ENCODE measurements around the gene DNAJC13. TPM values are rescaled to one million over a fixed set of nuclear protein-coding genes. Genes with fewer than 3 reads are reported as not detected.

DNAJC13 gene
- total RNA-seq, 1 donor from 2014 or later, result 45.0 TPM

GRCh38 chr3:132399054-132399929 is 18.0 kb upstream of the DNAJC13 start:
- peaks cover under 1% of the 10 kb centered on the region for H3K4me1 ChIP-seq
- H3K4me3 ChIP-seq, result no peak overlapping the region
- TF ChIP-seq CTCF (IDR thresholded peaks at IDR 0.05), result peak; percentile 75
- no peaks in the 10 kb centered on the region for H3K9me3 ChIP-seq
- intact Hi-C loops (cut with DNase I), result no loop called here
- H3K36me3 ChIP-seq, result no peaks in the 10 kb centered on the region
- ATAC-seq, result peak; percentile 64 to 77
- DNase-seq, result no peak
- no peaks in the 10 kb centered on the region for H3K27me3 ChIP-seq (ENCODE audit: low read depth)
- no peak overlapping the region for H3K27ac ChIP-seq

DNA sequence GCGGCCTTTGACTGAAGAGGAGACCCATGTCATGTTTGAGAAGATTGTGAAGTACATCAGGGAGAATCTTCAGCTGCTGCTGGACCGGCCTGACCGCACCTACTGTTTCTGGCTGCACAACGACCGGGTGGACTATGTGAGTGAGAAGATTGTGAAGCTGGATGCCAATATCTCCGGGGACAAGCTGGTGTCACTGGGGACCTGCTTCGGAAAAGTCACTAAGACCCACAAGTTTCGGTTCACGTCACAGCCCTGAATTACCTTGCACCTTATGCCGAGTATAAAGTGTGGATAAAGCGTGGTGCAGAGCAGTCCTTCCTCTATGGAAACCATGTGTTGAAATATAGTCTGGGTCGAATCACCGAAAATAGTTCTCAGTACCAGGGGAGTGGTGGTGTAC is 16.0 kb upstream of the DNAJC13 start:
- Histone ChIP-seq H3K9me3 (no peaks in the 10 kb centered on the region), H3K27me3 (ENCODE audit: low read depth) (no peaks in the 10 kb centered on the region), H3K36me3 (no peaks in the 10 kb centered on the region), H3K27ac (no peak overlapping the region), H3K4me3 (no peak overlapping the region), H3K4me1 (peaks cover 19% of the 10 kb centered on the region)
- no peak for ATAC-seq
- TF ChIP-seq CTCF (IDR thresholded peaks at IDR 0.05), result no peak
- no peak for DNase-seq
- intact Hi-C loops (cut with DNase I), result no loop called here

DNA sequence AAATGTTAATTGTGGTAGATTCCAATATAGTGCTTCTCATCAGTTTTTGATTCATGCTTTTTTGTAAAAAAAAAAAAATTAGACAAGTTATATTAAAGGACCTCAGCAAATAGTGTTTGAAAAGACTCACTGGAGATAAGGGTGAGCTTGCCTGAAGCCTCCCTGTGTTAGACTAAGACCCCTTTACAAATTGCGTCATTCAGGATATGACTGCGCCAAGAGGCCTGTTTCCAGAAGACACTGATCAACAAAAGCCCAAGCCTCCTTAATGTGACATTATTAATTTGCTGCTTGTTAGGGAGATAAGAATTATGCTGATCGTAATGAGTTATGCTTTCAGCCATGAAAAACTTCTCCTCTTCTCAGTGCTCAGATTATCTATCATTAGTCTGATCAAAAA is 13.0 kb upstream of the DNAJC13 start:
- no peak overlapping the region for H3K27ac ChIP-seq
- TF ChIP-seq CTCF (IDR thresholded peaks at IDR 0.05), result no peak
- H3K4me3 ChIP-seq, result no peak overlapping the region
- DNase-seq, result no peak
- no peaks in the 10 kb centered on the region for H3K27me3 ChIP-seq (ENCODE audit: low read depth)
- H3K9me3 ChIP-seq, result no peaks in the 10 kb centered on the region
- no peak for ATAC-seq
- no peaks in the 10 kb centered on the region for H3K36me3 ChIP-seq
- H3K4me1 ChIP-seq, result peaks cover 19% of the 10 kb centered on the region
- intact Hi-C loops (cut with DNase I), result no loop called here

DNA sequence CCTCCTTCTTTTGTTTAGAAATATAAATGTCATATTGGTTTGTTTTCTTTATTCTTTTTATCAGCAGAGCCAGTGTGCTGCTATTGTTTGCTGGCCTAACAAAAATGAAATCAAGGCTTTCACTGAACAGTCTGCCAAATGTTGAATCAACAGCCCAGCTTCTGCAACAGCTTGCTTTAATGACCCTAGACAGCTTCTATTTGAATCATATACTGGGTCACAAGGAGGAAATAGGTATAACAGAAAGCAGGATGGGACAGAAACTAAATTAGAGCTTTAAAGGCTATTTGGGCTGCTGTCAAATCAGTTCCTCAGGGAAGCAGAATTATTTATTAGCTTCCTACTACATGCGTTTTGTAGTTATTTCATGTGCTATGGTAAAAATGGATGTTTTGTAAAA is 12.1 kb upstream of the DNAJC13 start:
- DNase-seq (no peak), ATAC-seq (peak in 1 of 2 donors; percentile 79)
- no peaks in the 10 kb centered on the region for H3K9me3 ChIP-seq
- no peaks in the 10 kb centered on the region for H3K27me3 ChIP-seq (ENCODE audit: low read depth)
- intact Hi-C loops (cut with DNase I), result no loop called here
- peaks cover 19% of the 10 kb centered on the region for H3K4me1 ChIP-seq
- H3K4me3 ChIP-seq, result no peak overlapping the region
- no peaks in the 10 kb centered on the region for H3K36me3 ChIP-seq
- H3K27ac ChIP-seq, result peak overlapping the region; percentile 0
- no peak for TF ChIP-seq CTCF (IDR thresholded peaks at IDR 0.05)

GRCh38 chr3:132405609-132406299 is 11.5 kb upstream of the DNAJC13 start:
- Histone ChIP-seq H3K36me3 (no peaks in the 10 kb centered on the region), H3K27ac (peak overlapping the region; percentile 0), H3K4me1 (peaks cover 19% of the 10 kb centered on the region), H3K9me3 (no peaks in the 10 kb centered on the region), H3K27me3 (ENCODE audit: low read depth) (no peaks in the 10 kb centered on the region), H3K4me3 (no peak overlapping the region)
- DNase-seq, result no peak
- ATAC-seq, result peak; percentile 63 to 85
- intact Hi-C loops (cut with DNase I), result no loop called here
- TF ChIP-seq CTCF (IDR thresholded peaks at IDR 0.05), result no peak
